HepG2 (cell line): Measurements from ENCODE around the gene FANK1. TPM values are rescaled to one million over a fixed set of nuclear protein-coding genes. Genes with fewer than 3 reads are reported as not detected.

Source experiments
- ATAC-seq: fragments of 200-7000 bp; cut with Tn5 transposase; 3 replicates; pipeline ENCODE4 v1.9.1; 2020; ENCODE audit warnings: mild to moderate bottlenecking, moderate library complexity
- BruUV-seq: library from RNA; stranded (reverse); fragments of 400-500 nt; replicated peaks from 2 replicates; lab custom pipeline; 2021; lab: Mats Ljungman, UMichigan
- CTCF ChIA-PET: fragments of 300-600 bp; formaldehyde crosslinking; extraction: SDS; loops from one replicate; lab custom pipeline; 2021; ENCODE audit warnings: low total read pairs, inconsistent platforms, low intra/inter-chr PET ratio; lab: Yijun Ruan, JAX
- POLR2A ChIA-PET: fragments of 350-600 bp; sonication (Branson Sonifier 250); formaldehyde crosslinking; loops from one replicate; lab custom pipeline; 2020; ENCODE audit warnings: antibody characterized with exemption, inconsistent platforms; lab: Yijun Ruan, JAX
- DNase-seq: peaks from one replicate; pipeline ENCODE4 v3.0.0-alpha.2; 2015; ENCODE audit warnings: low spot score
- FAIRE-seq: peaks from 3 replicates; lab custom pipeline; 2011; peaks lifted over from hg19 to GRCh38; lab: Jason Lieb, UNC
- H2AFZ ChIP-seq: one replicate; pipeline ENCODE4 v1.6.1; 2011; ENCODE audit warnings: low read length, inconsistent platforms
- H3K27ac ChIP-seq: fragments of 300-600 bp; 3 replicates; pipeline ENCODE4 v1.8.0; 2011; ENCODE audit warnings: mixed run types, mild to moderate bottlenecking, mixed read lengths, low read length, inconsistent platforms; ENCODE audit not compliant: insufficient read depth; ENCODE audit errors: extremely low read length
- H3K27me3 ChIP-seq, 2 experiments: fragments of 200-600 bp in 1 of 2; 2 replicates in 1 of 2; 3 replicates in 1 of 2; pipeline versions ENCODE4 v1.6.0 to v1.8.0; 2011; ENCODE audit warnings: low read length in 2 of 2, mild to moderate bottlenecking in 2 of 2, moderate library complexity in 2 of 2, inconsistent platforms in 1 of 2; ENCODE audit not compliant: insufficient read depth in 2 of 2, control insufficient read depth in 1 of 2
- H3K36me3 ChIP-seq, 2 experiments: fragments of 200-600 bp in 1 of 2; replicated peaks in 1 of 2; 2 replicates in 1 of 2; 3 replicates in 1 of 2; pipeline versions ENCODE4 v1.5.1 to v1.8.0; 2011; ENCODE audit warnings: low read length in 2 of 2, inconsistent platforms in 1 of 2; ENCODE audit not compliant: insufficient read depth in 2 of 2, control insufficient read depth in 1 of 2
- H3K4me1 ChIP-seq: 2 replicates; pipeline ENCODE4 v1.5.1; 2012; ENCODE audit warnings: low read length, inconsistent platforms; ENCODE audit not compliant: insufficient read depth
- H3K4me2 ChIP-seq: 2 replicates; pipeline ENCODE4 v1.6.0; 2011; ENCODE audit warnings: low read depth, low read length, inconsistent platforms
- H3K4me3 ChIP-seq, 3 experiments: fragments of 200-600 bp in 1 of 3; sonication (generic), shearing (Covaris generic) in 1 of 3; replicated peaks in 1 of 3; 2 replicates each; pipeline ENCODE4 v1.5.1; 2011 to 2016; ENCODE audit warnings: low read length in 3 of 3, inconsistent platforms in 2 of 3, low read depth in 2 of 3, mild to moderate bottlenecking in 2 of 3, control low read depth in 1 of 3, mixed read lengths in 1 of 3; ENCODE audit not compliant: insufficient read depth in 1 of 3
- H3K79me2 ChIP-seq: one replicate; pipeline ENCODE4 v1.6.1; 2011; ENCODE audit warnings: low read length, inconsistent platforms; ENCODE audit not compliant: insufficient read depth
- H3K9ac ChIP-seq: 2 replicates; pipeline ENCODE4 v1.6.0; 2011; ENCODE audit warnings: mild to moderate bottlenecking, low read depth, low read length, inconsistent platforms; ENCODE audit not compliant: insufficient read depth
- H3K9me3 ChIP-seq: 2 replicates; pipeline ENCODE4 v1.5.1; 2012; ENCODE audit warnings: mild to moderate bottlenecking, low read length
- H4K20me1 ChIP-seq: 2 replicates; pipeline ENCODE4 v1.6.0; 2011; ENCODE audit warnings: inconsistent platforms, mild to moderate bottlenecking, low read length, moderate library complexity; ENCODE audit not compliant: insufficient read depth
- XBP1 ChIP-seq: sonication (generic); formaldehyde crosslinking; IDR thresholded peaks from 2 replicates; pipeline ENCODE4 v1.5.0; 2020; ENCODE audit warnings: missing genetic modification reagents
- ZNF264 ChIP-seq: sonication (generic); formaldehyde crosslinking; IDR thresholded peaks from 2 replicates; pipeline ENCODE4 v1.4.0; 2020; ENCODE audit warnings: missing genetic modification reagents
- WGBS: methylation state at CpG from one replicate; pipeline ENCODE4 v1.1.6; 2017; ENCODE audit warnings: low lambda C conversion rate; 5-methylcytosine and 5-hydroxymethylcytosine counted together
- in situ Hi-C: cut with HindIII; loops from 2 replicates; pipeline ENCODE4 v1.10.0; 2017; ENCODE audit warnings: low pct_unique_long_range_greater_than_20kb; ENCODE audit not compliant: extremely low pct_ligation_motif_present
- intact Hi-C: fragments of 100-400 bp; cut with micrococcal nuclease; formaldehyde crosslinking; loops from one replicate; pipeline ENCODE4 v1.10.0; 2022; ENCODE audit not compliant: unreplicated experiment
- polyA plus RNA-seq, 8 experiments: library from polyadenylated mRNA; depleted of rRNA in 3 of 8; stranded (reverse) in 7 of 8; unstranded in 1 of 8; fragments of >200 nt; fragmentation: Illumina TruSeq in 4 of 8; extraction: Trizol in 4 of 8; gene quantifications; 2 replicates each; pipeline versions ENCODE4 v1.2.1 to v1.2.3, GENCODE V29; 2011 to 2016; ENCODE audit warnings: low read depth in 4 of 8, missing spikeins in 1 of 8, mixed read lengths in 1 of 8; ENCODE audit not compliant: insufficient read depth in 1 of 8
- total RNA-seq, 5 experiments: library from RNA; depleted of rRNA; stranded (reverse); fragments of >200 nt; fragmentation: Illumina TruSeq; extraction: Trizol; gene quantifications; 2 replicates each; pipeline ENCODE4 v1.2.3, GENCODE V29; 2016; ENCODE audit warnings: low read depth in 1 of 5
- TF ChIP-seq, protein P1 (sequence below): sonication (generic); formaldehyde crosslinking; IDR thresholded peaks from 2 replicates; pipeline ENCODE4 v1.5.0; 2020; ENCODE audit warnings: mild to moderate bottlenecking, missing genetic modification reagents, borderline replicate concordance
- TF ChIP-seq, protein P2 (sequence below): sonication (generic); formaldehyde crosslinking; IDR thresholded peaks from 2 replicates; pipeline ENCODE4 v1.4.0; 2020; ENCODE audit warnings: mild to moderate bottlenecking, missing genetic modification reagents
- TF ChIP-seq, protein P3 (sequence below): IDR thresholded peaks from 2 replicates; pipeline ENCODE4 v1.6.1; 2012; ENCODE audit warnings: low read length, improper control_type of control experiment

Gene FANK1
- total and polyA plus RNA-seq, 2 of the 13 experiments (the other 11 are each of a cell fraction or from before 2014, with no cell fraction given): 0.22 TPM; not detected in 1

DNA sequence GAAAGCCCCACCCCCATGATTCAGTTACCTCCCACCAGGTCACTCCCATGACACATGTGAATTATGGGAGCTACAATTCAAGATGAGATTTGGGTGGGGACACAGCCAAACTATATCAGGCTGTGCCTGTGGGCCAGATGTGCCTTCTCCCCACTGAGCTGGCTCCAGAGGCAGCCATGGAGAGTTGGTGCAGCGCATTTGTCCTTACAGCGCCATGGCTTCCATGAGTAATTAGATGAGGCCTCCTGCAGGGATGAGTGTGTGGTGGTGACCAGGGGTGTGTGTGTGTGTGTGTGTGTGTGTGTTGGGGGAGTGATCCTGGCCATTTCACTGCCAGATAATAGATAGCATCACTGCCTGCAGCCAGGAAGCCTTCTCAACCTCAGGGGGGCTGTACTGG lies 94.6 kb downstream of the FANK1 start:
- POLR2A ChIA-PET: no interaction called here
- ATAC-seq: no peak
- TF ChIP-seq, protein P1, sequence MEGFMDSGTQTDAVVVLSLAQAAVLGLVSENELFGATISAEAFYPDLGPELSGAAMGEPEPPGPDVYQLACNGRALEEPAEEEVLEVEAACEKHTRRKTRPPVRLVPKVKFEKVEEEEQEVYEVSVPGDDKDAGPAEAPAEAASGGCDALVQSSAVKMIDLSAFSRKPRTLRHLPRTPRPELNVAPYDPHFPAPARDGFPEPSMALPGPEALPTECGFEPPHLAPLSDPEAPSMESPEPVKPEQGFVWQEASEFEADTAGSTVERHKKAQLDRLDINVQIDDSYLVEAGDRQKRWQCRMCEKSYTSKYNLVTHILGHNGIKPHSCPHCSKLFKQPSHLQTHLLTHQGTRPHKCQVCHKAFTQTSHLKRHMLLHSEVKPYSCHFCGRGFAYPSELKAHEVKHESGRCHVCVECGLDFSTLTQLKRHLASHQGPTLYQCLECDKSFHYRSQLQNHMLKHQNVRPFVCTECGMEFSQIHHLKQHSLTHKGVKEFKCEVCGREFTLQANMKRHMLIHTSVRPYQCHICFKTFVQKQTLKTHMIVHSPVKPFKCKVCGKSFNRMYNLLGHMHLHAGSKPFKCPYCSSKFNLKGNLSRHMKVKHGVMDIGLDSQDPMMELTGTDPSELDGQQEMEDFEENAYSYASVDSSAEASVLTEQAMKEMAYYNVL (CRISPR knock-in tag): no peak
- TF ChIP-seq, protein P2, sequence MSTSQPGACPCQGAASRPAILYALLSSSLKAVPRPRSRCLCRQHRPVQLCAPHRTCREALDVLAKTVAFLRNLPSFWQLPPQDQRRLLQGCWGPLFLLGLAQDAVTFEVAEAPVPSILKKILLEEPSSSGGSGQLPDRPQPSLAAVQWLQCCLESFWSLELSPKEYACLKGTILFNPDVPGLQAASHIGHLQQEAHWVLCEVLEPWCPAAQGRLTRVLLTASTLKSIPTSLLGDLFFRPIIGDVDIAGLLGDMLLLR (CRISPR knock-in tag): no peak
- no peak for TF ChIP-seq XBP1
- no peak for TF ChIP-seq ZNF264
- TF ChIP-seq, protein P3, sequence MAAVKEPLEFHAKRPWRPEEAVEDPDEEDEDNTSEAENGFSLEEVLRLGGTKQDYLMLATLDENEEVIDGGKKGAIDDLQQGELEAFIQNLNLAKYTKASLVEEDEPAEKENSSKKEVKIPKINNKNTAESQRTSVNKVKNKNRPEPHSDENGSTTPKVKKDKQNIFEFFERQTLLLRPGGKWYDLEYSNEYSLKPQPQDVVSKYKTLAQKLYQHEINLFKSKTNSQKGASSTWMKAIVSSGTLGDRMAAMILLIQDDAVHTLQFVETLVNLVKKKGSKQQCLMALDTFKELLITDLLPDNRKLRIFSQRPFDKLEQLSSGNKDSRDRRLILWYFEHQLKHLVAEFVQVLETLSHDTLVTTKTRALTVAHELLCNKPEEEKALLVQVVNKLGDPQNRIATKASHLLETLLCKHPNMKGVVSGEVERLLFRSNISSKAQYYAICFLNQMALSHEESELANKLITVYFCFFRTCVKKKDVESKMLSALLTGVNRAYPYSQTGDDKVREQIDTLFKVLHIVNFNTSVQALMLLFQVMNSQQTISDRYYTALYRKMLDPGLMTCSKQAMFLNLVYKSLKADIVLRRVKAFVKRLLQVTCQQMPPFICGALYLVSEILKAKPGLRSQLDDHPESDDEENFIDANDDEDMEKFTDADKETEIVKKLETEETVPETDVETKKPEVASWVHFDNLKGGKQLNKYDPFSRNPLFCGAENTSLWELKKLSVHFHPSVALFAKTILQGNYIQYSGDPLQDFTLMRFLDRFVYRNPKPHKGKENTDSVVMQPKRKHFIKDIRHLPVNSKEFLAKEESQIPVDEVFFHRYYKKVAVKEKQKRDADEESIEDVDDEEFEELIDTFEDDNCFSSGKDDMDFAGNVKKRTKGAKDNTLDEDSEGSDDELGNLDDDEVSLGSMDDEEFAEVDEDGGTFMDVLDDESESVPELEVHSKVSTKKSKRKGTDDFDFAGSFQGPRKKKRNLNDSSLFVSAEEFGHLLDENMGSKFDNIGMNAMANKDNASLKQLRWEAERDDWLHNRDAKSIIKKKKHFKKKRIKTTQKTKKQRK: no peak

More for the DNA sequence above, 94.6 kb downstream of the FANK1 start:
- in situ Hi-C loops: loop anchor here (5.0 to 25.0 kb wide), 2 partner anchors 396 to 511 kb away; partner anchors contain the start of gene ADAM12
- DNase-seq (no peak), FAIRE-seq (no peak)
- no peak overlapping the region for H3K9ac ChIP-seq
- no peak overlapping the region for H2AFZ ChIP-seq
- H3K27me3 ChIP-seq: peaks cover 3 to 38% of the 10 kb centered on the region in 2 experiments; a peak in 4 of 5 replicates
- BruUV-seq: no TSS peak
- no peaks in the 10 kb centered on the region for H3K9me3 ChIP-seq
- intact Hi-C loops: no loop called here
- H4K20me1 ChIP-seq: no peaks in the 10 kb centered on the region
- WGBS: no CpG with 5 or more reads among the region's 2 CpGs
- H3K36me3 ChIP-seq: no peaks in the 10 kb centered on the region
- H3K4me2 ChIP-seq: no peak overlapping the region
- CTCF ChIA-PET: no interaction called here
- H3K79me2 ChIP-seq: no peaks in the 10 kb centered on the region
- H3K4me1 ChIP-seq: no peaks in the 10 kb centered on the region
- H3K4me3 ChIP-seq: no peak overlapping the region
- H3K27ac ChIP-seq: no peak overlapping the region
